ENCODE results near the gene ADCY4.
"Not testable (repeated sequence)": the region's sequence is repeated elsewhere in the genome, so short reads cannot be mapped to it uniquely, and the experiment has no call there.

The ADCY4 gene

GRCh38 chr14:24334431-24335291, at the start of gene ADCY4:
Gene ADCY4, minus strand, starts transcription at chr14:24335071. Its CDS starts 419 bp downstream, at chr14:24334652.
- no peak for DNase-seq (ENCODE audit: low read depth in 2 of 2)

DNA sequence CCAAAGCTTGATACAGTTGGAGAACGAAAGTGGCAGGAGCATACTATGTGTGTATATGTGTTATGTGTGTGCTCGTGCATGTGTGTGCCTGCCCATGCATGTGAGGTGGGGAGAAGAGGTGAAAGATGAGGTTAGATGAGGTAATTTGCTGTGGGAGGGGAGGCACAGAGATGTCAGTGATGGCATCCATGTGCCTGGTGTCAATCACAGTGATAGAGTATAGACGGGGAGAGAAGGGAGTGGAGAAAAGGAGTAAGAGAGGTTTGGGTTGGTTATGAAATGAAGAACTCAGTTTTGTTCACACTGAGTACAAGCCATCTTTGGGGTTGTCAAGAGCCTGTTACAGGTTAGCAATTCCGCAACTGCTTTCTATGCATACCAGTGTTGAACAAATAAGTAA, 49.3 kb upstream of the ADCY4 start:
- DNase-seq (ENCODE audit: low read depth in 2 of 2), result no peak

DNA sequence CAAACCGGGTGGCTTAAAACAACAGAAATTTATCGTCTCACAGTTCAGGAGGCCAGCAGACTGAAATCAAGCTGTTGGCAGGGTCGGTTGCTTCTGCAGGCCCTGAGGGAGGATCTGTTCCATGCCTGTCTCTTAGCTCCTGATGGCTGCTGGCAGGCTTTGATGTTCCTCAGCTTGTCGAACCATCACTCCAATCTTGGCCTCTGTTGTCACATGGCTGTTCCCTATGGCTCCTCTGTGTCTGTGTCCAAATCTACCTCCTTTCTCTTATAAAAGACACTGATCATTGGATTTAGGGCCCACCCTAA, 47.1 kb upstream of the ADCY4 start:
- no peak for DNase-seq (ENCODE audit: low read depth in 2 of 2)

- DNase-seq (ENCODE audit: low read depth in 2 of 2), result no peak
These were observed 46.6 kb upstream of the ADCY4 start for GRCh38 chr14:24381363-24382063.

DNA sequence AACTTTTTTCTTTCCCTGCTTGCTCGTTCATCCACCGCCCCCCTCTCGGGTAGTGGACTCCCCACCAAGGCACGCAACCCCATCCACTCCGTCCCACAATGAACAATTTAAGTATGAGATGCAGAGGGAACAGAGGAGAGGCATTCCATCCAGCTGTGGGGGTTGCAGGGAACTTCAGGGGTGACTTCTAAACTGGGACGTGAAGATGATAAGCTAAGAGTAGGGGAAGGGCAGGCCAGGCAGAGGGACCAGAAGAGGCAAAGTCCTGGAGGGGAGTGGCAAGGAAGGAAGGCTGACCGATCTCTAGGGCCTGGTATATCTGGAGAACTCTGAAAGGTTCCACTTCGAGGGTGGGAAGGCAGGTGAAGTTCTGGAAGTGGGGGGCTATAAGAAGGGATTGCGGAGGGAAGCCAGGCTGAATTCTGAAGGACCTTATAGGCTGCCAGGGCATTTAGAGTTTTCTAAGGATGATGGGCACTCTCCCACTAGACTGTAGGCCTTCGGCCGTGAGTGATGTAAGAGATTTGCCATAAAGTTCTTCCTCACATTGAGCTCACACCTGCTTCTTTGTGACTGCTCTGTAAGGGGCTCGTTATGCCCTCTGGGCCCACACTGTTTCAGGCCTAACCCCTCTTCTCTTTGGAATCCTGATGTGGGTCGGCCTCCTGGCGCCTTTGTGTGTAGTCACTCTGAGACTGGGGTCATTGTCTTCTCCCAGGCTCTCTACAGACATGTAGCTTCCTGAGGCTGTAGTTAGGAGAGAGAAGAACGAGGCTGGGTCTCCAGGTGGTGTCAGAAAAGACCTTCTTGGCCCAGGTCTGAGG, 45.2 kb upstream of the ADCY4 start:
- no peak for DNase-seq (ENCODE audit: low read depth in 2 of 2)

GRCh38 chr14:24378981-24379906, 44.4 kb upstream of the ADCY4 start:
- DNase-seq (ENCODE audit: low read depth in 2 of 2), result no peak

- DNase-seq (ENCODE audit: low read depth in 2 of 2), result no peak
These were observed 43.5 kb upstream of the ADCY4 start for GRCh38 chr14:24378327-24378726.

DNA sequence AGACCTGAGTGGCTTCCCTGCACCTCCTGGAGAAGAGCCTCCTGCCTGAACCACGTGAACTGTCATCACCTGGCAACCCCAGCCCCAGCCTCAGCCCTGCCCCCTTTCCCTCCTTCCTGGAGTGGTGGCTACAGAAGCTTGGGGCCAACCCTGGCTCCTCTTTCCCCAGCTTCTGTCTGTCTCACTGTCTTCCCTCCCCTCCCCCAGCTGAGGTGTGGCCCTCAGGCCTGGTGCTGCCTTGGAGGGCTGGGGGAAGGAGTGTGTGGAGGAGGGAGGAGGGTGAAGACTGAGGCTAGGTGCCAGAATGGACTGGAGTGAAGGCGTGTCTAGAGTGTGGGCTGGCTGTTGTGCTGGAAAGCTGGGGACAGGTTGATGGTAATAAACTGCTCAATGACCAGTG, 42.8 kb upstream of the ADCY4 start:
- DNase-seq (ENCODE audit: low read depth in 2 of 2), result no peak

- no peak for DNase-seq (ENCODE audit: low read depth in 2 of 2)
These were observed 42.3 kb upstream of the ADCY4 start for GRCh38 chr14:24377126-24377525.

- DNase-seq (ENCODE audit: low read depth in 2 of 2), result no peak
These were observed 41.7 kb upstream of the ADCY4 start for GRCh38 chr14:24376448-24377070.

- DNase-seq (ENCODE audit: low read depth in 2 of 2), result no peak
These were observed 38.0 kb upstream of the ADCY4 start for GRCh38 chr14:24372701-24373416.

DNA sequence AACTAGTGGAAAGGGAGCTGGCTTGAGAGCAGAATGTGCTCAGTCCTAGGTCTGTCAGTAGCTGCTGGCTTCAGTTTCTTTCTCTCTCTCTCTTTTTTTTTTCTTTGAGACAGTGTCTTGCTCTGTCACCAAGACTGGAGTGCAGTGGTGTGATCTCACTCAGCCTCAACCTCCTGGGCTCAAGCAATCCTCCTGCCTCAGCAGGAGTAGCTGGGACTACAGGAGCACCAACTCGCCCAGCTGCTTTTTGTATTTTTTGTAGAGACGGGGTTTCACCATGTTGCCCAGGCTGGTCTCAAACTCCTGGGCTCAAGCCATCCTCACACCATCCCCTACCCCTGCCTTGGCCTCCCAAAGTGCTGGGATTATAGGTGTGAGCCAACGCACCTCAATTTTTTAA, 36.7 kb upstream of the ADCY4 start:
- not testable (repeated sequence) for DNase-seq (ENCODE audit: low read depth in 2 of 2)

GRCh38 chr14:24370748-24371147, 35.9 kb upstream of the ADCY4 start:
- DNase-seq (ENCODE audit: low read depth in 2 of 2), result no peak

DNA sequence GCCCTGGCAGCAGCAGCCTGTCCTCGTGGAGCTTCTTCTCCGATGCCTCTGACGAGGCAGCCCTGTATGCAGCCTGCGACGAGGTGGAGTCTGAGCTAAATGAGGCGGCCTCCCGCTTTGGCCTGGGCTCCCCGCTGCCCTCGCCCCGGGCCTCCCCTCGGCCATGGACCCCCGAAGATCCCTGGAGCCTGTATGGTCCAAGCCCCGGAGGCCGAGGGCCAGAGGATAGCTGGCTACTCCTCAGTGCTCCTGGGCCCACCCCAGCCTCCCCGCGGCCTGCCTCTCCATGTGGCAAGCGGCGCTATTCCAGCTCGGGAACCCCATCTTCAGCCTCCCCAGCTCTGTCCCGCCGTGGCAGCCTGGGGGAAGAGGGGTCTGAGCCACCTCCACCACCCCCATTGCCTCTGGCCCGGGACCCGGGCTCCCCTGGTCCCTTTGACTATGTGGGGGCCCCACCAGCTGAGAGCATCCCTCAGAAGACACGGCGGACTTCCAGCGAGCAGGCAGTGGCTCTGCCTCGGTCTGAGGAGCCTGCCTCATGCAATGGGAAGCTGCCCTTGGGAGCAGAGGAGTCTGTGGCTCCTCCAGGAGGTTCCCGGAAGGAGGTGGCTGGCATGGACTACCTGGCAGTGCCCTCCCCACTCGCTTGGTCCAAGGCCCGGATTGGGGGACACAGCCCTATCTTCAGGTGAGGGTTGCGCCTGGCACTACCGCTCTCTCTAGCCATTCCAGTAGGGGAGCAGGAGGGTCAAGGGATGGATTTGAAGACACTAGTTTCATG, 35.2 kb upstream of the ADCY4 start:
- no peak for DNase-seq (ENCODE audit: low read depth in 2 of 2)

- no peak for DNase-seq (ENCODE audit: low read depth in 2 of 2)
These were observed 34.6 kb upstream of the ADCY4 start for GRCh38 chr14:24369463-24369862.

DNA sequence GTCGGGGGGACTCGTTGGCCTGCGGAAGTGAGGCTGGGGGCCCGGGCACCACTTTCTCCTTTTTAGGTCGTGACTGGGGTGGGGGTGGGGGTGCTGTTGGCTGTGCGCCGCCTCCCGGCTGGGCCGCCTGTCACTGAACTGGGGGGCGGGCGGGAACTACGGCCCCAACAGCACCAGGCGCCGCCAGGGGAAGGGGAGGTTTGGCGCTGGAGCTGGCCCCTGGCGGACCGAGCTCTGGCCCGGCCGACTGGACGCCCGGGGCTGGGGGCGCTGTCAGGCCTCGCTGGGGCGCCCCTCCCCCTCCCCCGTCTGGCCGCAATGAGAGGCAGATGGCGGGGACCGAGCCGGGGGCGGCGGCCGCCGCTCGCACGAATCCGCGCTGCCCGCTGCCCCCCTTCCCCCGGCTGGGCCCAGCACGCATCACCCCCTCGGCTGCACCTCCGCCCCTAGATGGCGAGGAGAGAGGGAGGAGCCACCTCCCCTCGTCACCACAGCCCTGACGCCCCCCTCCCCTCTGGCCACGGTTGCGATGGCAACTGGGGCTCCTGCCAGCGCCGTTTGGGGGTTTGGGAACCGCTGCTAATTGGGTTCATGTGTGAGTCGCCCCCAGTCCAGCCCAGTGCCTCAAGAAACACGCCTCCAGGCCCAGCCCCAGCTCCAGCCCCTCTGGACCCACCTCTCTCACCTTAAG, 33.8 kb upstream of the ADCY4 start:
- no peak for DNase-seq (ENCODE audit: low read depth in 2 of 2)

GRCh38 chr14:24368212-24368561, 33.3 kb upstream of the ADCY4 start:
- no peak for DNase-seq (ENCODE audit: low read depth in 2 of 2)

DNA sequence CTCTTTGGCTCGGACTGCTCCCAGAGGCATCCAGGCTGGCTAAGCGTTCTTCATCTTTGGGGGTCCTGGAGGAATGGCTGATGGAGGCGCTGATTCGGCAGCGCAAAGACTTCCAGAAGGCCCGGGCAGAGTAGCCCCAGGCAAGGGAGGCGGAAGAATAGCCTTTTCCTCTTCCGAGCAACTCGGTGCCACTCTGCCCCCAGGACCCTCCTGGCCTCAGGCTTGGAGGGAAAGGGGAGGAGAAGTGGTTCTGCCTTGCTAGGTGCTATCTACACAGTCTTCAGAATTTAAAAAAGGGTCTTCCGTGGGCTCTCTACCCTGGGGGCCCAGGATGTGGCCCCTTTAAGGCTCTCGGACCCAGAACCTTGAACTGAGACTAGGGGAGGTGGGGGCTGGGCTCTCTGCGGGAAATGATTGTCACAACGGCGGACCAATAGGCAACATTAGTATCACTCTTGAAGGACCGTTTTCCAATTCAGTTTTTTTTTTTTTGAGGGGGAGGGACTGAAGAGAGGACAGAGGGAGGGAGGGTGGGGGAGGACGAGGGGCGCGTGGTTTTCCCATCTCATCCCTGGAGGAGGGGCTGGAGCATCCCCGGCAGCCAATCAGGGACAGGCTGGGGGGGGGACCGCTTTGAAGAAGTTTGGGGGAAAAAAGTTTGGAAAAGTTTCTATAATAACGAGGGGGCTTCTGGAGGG, 32.8 kb upstream of the ADCY4 start, which contains the start of gene NFATC4:
Gene NFATC4, plus strand, starts transcription at position 671 of the 698 bp plus-strand sequence. CDS start 157 bp downstream, outside the sequence.
- DNase-seq (ENCODE audit: low read depth in 2 of 2), result no peak

Data from stimulated activated CD8-positive, alpha-beta memory T cell treated with anti-CD3 and anti-CD28 coated beads, Interleukin-2, amount 100 ng/mL, for 1 hour (primary cell).